MG63 (cell line): ENCODE data around the gene FNIP2. TPM values are rescaled to one million over a fixed set of nuclear protein-coding genes. Genes with fewer than 3 reads are reported as not detected.
"Not testable (repeated sequence)": the region's sequence is repeated elsewhere in the genome, so short reads cannot be mapped to it uniquely, and the experiment has no call there.

Experiments
- DNase-seq: peaks from one replicate; pipeline ENCODE4 v3.0.0-alpha.2; 2020
- H3K27me3 ChIP-seq: fragments of 250-450 bp; sonication (Bioruptor Pico); 2 replicates; pipeline ENCODE4 v1.5.1; 2020; ENCODE audit warnings: mild to moderate bottlenecking, moderate library complexity
- H3K36me3 ChIP-seq: fragments of 250-450 bp; sonication (Bioruptor Pico); 2 replicates; pipeline ENCODE4 v1.5.1; 2020; ENCODE audit warnings: mild to moderate bottlenecking, moderate library complexity
- H3K4me3 ChIP-seq: fragments of 250-450 bp; sonication (Bioruptor Pico); 2 replicates; pipeline ENCODE4 v1.5.1; 2020; ENCODE audit warnings: mild to moderate bottlenecking, moderate library complexity
- H3K9me3 ChIP-seq: fragments of 250-450 bp; sonication (Bioruptor Pico); 2 replicates; pipeline ENCODE4 v1.5.1; 2020; ENCODE audit warnings: mild to moderate bottlenecking, moderate library complexity
- total RNA-seq: library from RNA; depleted of rRNA; stranded (reverse); fragments of >200 nt; shearing (Covaris generic); gene quantifications from 2 replicates; pipeline ENCODE4 v1.2.3, GENCODE V29; 2014; ENCODE audit warnings: low replicate concordance

FNIP2 gene
- total RNA-seq, 1 experiment from 2014 or later: 11.1 TPM

DNA sequence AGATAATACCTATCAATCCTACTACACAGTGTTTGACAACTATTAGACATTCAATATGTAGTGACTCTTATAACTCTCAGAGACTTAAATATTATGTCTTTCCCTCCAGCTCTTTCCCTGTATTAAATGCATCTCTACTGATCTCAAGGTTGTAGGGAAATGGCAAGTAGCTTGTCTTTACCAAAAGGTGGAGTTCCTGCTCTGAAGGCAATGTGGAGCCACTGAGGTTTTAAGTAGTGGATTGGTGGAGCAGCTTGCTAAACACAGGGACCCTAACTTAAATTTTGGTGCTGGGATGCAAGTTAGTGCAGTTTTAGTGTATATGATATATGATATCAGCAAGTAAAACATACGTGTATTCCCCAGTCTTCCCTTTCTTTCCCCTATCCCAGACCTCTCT lies 13.1 kb downstream of the FNIP2 start:
- no peak for DNase-seq
- H3K4me3 ChIP-seq: no peak overlapping the region
- H3K9me3 ChIP-seq: no peaks in the 10 kb centered on the region
- no peaks in the 10 kb centered on the region for H3K36me3 ChIP-seq
- no peaks in the 10 kb centered on the region for H3K27me3 ChIP-seq

- no peak for DNase-seq
- 0 out of 2 replicates have a peak overlapping the region, but pooled peaks have one; percentile 6 for H3K4me3 ChIP-seq
- no peaks in the 10 kb centered on the region for H3K9me3 ChIP-seq
- H3K36me3 ChIP-seq: no peaks in the 10 kb centered on the region
- no peaks in the 10 kb centered on the region for H3K27me3 ChIP-seq
Observed at GRCh38 chr4:158782551-158783360, 13.9 kb downstream of the FNIP2 start.

DNA sequence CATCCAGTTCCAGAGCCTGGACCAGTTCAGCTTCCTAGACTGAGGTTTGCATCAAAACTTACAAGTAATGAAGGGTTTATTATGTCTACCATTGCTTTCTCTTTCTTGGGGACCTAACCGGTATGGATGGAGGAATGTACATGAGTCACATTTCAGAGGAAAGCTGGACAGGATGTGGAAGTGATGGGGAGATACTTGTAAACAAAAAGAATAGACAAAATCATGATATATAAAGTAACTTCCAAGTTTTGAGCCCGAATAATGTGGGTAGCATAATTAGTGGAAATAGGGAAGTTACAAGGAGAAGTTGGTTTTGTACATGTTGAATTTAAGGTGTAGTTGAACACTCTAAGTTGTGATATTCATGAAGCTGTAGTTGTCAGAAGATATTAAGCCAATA lies 15.0 kb downstream of the FNIP2 start:
- Histone ChIP-seq H3K36me3 (no peaks in the 10 kb centered on the region), H3K27me3 (no peaks in the 10 kb centered on the region), H3K9me3 (no peaks in the 10 kb centered on the region), H3K4me3 (no peak overlapping the region)
- no peak for DNase-seq

DNA sequence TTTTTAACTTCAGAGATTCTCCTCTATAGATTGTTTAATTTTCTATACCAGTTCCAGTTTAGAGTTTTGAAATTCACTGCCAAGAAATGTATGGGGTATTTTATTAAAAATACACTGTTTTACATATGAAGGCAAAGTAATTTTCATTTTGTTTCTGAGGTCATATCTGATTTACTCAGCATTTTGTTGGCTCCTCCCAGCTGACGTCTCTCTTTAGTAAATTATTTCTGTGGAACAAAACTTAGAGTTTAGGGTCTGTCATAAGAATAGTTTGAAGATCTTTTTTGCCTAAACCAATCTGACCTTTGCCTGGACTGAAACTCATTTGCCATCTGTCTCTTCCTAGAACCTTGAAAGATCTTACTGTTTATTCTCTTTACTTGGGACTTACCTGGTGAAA lies 16.9 kb downstream of the FNIP2 start:
- Histone ChIP-seq H3K27me3 (no peaks in the 10 kb centered on the region), H3K36me3 (no peaks in the 10 kb centered on the region), H3K9me3 (no peaks in the 10 kb centered on the region), H3K4me3 (no peak overlapping the region)
- DNase-seq: no peak

DNA sequence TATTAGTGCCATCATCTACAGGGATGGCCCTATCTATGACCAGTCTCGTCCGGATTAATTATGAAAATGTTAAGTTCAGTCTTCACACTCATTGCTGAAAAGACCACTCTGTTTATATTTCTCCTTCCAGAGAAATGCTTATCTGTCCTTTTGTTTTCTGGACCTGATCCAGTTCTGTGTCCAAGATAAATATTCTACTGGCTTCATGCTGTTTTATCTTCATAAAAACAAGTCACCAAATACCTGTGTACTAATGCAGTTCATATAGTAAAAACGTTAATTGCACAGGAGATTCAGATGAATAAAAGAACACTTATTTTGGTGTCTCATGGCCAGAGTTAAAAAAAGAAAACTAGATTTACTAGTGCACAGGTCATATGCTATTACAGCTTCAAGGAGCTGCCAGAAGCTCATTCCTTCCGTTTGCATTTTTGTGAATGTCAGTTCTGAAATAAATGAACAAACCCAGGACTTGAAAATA lies 17.3 kb downstream of the FNIP2 start:
- H3K9me3 ChIP-seq: no peaks in the 10 kb centered on the region
- DNase-seq: no peak
- no peaks in the 10 kb centered on the region for H3K27me3 ChIP-seq
- no peaks in the 10 kb centered on the region for H3K36me3 ChIP-seq
- H3K4me3 ChIP-seq: no peak overlapping the region

GRCh38 chr4:158786955-158787354 lies 18.1 kb downstream of the FNIP2 start:
- no peaks in the 10 kb centered on the region for H3K27me3 ChIP-seq
- no peaks in the 10 kb centered on the region for H3K9me3 ChIP-seq
- DNase-seq: no peak

GRCh38 chr4:158787709-158788475 lies 19.1 kb downstream of the FNIP2 start:
- no peak for DNase-seq
- Histone ChIP-seq H3K36me3 (no peaks in the 10 kb centered on the region), H3K4me3 (no peak overlapping the region), H3K9me3 (no peaks in the 10 kb centered on the region), H3K27me3 (no peaks in the 10 kb centered on the region)

More at GRCh38 chr4:158786955-158787354, 18.1 kb downstream of the FNIP2 start:
- Histone ChIP-seq H3K36me3 (no peaks in the 10 kb centered on the region), H3K4me3 (no peak overlapping the region)

DNA sequence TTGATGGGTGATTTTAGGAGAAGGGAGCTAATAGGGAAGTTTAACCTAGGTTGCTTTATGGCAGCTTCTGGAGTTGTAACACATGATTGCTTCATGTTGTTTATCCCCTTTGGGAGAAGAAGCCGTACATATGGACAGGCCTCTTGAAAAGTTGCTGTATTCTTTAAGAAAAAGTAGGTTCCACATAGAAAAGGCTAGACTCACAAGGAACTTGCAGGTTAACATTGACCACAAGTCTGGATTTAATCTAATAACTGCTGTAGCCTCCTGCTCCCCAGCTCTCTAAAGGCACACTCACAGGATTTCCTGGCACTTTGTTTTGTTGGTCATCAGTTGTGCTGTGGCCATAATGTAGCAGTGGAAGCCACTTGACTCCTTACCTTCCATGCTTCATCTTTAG lies 19.7 kb downstream of the FNIP2 start:
- H3K4me3 ChIP-seq: no peak overlapping the region

GRCh38 chr4:158789853-158790252 lies 21.0 kb downstream of the FNIP2 start:
- DNase-seq: no peak
- no peaks in the 10 kb centered on the region for H3K27me3 ChIP-seq
- H3K4me3 ChIP-seq: no peak overlapping the region
- H3K9me3 ChIP-seq: no peaks in the 10 kb centered on the region
- no peaks in the 10 kb centered on the region for H3K36me3 ChIP-seq

More for the DNA sequence above, 19.7 kb downstream of the FNIP2 start:
- no peak for DNase-seq
- H3K36me3 ChIP-seq: no peaks in the 10 kb centered on the region
- H3K9me3 ChIP-seq: no peaks in the 10 kb centered on the region
- H3K27me3 ChIP-seq: no peaks in the 10 kb centered on the region

DNA sequence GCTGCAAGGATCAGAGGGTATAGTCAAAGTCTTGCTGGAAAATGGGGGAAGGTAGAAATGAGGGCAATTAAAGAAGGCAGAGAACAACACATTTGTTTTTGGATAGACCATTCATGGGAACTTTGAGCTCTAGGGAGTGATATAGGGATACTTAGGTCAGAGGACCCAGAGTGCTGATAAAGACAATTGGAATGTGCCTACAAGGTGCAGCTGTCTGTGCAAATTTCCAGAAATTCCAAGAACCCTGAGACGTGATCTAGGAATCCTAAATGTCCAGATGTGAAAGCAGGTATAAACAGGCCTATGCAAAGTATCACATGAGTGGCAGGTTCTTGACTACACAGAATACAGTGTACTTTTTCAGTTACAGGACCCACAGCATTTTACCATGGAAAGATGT lies 24.2 kb downstream of the FNIP2 start:
- no peak for DNase-seq
- H3K9me3 ChIP-seq: no peaks in the 10 kb centered on the region
- H3K4me3 ChIP-seq: no peak overlapping the region
- no peaks in the 10 kb centered on the region for H3K36me3 ChIP-seq
- H3K27me3 ChIP-seq: no peaks in the 10 kb centered on the region

DNA sequence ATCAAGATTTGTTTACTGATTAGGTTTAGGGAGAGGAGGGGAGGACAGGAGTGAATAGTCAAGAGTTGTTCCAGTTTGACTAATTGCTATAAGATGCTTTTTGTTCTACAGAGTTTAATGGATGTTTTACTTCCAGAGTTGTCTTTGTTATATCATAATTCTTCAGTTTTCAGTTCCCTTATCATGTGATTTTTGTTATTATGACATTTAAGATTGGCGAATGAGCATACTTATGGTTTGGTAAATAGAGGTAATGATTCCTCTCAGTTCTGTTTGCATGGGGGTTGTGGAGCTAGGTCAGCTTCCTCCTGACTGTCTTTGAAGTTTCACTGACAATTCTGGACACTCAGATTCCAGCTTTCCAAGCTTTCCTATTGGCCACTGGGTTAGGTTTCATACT lies 24.6 kb downstream of the FNIP2 start:
- H3K36me3 ChIP-seq, H3K4me3 ChIP-seq, DNase-seq, H3K9me3 ChIP-seq, H3K27me3 ChIP-seq: not testable (repeated sequence)

DNA sequence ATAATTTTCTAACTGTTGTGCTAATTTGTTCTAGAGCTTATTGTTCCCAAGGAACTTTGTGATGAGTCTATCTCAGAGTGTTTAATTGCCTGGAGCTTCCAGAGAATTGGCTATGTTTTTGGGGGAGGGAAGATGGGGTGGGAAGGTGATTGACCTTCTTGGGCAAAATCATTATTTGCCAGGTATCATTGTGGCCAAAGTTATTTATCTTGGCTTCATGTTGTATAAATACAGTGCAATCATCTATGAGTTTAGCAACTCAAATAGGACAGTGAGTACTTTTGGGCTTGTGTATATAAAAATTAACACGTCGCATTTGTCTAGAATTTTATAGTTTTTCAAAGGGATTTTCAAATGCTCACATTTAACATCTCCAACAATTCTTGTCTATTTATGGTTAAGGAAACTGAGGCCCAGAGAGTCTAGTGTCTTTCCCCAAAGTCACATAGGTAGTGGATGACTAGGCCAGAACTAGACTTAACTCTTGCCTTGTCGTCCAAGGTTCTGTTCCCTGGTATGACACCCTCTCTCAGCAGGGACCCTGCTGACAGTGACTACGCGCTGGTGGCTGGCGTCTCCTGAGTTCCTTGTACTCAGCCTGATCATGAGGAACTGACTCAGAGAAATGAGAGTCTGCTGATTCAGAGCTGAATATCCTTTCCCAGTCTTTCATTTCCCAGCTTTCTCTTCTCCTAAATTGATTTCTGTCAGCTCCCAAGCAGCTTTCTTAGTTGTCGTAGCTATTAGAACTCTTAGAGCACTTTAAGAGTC lies 27.7 kb downstream of the FNIP2 start:
- H3K4me3 ChIP-seq: no peak overlapping the region
- H3K27me3 ChIP-seq: no peaks in the 10 kb centered on the region
- H3K9me3 ChIP-seq: no peaks in the 10 kb centered on the region
- peak; percentile 61 for DNase-seq
- H3K36me3 ChIP-seq: no peaks in the 10 kb centered on the region

DNA sequence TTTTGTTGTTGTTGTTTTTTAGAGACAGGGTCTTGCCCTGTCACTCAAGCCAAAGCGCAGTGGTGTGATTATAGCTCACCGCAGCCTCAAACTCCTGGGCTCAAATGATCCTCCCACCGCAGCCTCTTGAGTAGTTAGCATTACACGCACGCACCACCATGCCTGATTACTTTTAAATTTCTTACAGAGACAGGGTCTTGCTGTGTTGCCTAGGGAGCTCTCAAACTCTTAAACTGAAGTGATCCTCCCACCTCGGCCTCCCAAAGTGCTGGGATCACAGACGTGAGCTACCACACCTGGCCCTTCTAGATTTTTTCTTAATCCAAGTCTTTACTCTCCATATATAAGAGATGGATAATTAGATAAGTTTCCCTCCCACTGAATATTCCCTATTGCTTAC lies 29.2 kb downstream of the FNIP2 start:
- no peak for DNase-seq
- Histone ChIP-seq H3K27me3 (no peaks in the 10 kb centered on the region), H3K9me3 (no peaks in the 10 kb centered on the region)

DNA sequence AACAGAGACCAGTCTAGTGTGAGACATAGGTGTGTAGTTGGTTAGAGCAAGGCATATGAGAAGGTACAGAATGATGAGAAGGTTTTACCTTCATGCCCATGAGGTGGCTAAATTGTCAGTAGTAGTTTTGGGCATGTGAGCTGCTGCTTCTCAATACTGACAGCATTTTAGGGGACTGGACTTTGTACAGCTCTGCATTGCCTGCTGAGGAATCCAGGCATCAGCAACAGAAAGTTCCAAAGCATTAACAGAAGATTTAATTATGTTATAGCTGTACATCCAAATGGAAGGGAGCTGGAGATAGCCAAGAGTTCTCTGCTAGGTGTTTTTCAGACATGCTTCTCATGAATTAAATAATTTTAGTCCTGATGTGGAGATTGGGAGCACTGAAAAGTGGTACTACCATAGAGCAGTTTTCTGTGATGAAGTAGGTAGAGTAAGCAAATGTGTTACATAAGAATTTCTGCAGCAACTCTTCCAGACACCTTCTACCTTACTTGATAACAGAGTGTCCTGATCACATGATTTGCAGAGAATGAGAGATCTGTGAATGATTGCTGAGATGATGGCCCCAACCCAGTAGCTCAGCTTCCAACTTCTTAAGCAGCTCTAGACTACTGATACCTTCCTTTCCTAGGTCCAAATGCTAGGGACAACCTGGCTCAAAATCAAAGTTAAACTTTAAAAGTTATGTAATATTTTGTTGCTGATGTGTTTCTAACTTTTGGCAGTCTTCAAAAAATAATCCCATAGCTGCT lies 30.4 kb downstream of the FNIP2 start:
- Histone ChIP-seq H3K27me3 (no peaks in the 10 kb centered on the region), H3K4me3 (no peak overlapping the region), H3K36me3 (no peaks in the 10 kb centered on the region), H3K9me3 (no peaks in the 10 kb centered on the region)
- DNase-seq: no peak

More for the DNA sequence above, 29.2 kb downstream of the FNIP2 start:
- Histone ChIP-seq H3K4me3 (no peak overlapping the region), H3K36me3 (no peaks in the 10 kb centered on the region)

DNA sequence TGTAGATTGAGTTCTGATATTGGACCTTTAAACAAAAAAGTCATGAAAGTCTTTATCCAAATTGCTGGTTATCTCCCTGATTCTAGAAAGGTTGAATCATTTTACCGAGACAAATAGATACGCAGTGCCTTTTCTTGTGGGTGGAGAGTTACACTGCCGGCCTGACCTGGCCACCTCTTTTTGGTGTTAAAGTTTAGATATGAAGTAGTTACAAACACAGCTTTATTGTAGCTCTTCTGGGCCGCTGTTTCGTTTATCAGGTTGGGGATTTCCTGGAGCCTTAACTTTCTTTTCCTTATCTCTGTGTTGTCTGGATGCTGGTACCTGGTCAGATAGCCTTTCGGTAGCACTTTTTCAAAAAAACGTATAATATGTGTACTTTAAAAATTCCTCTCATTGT lies 31.0 kb downstream of the FNIP2 start:
- H3K4me3 ChIP-seq: no peak overlapping the region
- no peaks in the 10 kb centered on the region for H3K27me3 ChIP-seq
- DNase-seq: no peak
- no peaks in the 10 kb centered on the region for H3K9me3 ChIP-seq
- no peaks in the 10 kb centered on the region for H3K36me3 ChIP-seq

GRCh38 chr4:158801066-158801465 lies 32.2 kb downstream of the FNIP2 start:
- H3K4me3 ChIP-seq: no peak overlapping the region
- peak; percentile 26 for DNase-seq
- H3K9me3 ChIP-seq: no peaks in the 10 kb centered on the region
- no peaks in the 10 kb centered on the region for H3K36me3 ChIP-seq
- H3K27me3 ChIP-seq: no peaks in the 10 kb centered on the region
